Stimulated activated CD4-positive, alpha-beta T cell treated with anti-CD3 and anti-CD28 coated beads, Interleukin-12 subunit alpha, Interleukin-12 subunit beta, amount 100 ng/mL, for 24 hours (primary cell): ENCODE data around the gene C11orf52.
"Not testable (repeated sequence)": the region's sequence is repeated elsewhere in the genome, so short reads cannot be mapped to it uniquely, and the experiment has no call there.

Experiments
- DNase-seq, 2 experiments: peaks; one replicate each; pipeline ENCODE4 v3.0.0-alpha.2; 2020; ENCODE audit warnings: low read depth in 2 of 2

C11orf52 gene

GRCh38 chr11:111913031-111913861, 5.5 kb upstream of the C11orf52 start:
- DNase-seq = no peak

- DNase-seq = no peak
These were observed 4.7 kb upstream of the C11orf52 start for GRCh38 chr11:111913997-111914396.

GRCh38 chr11:111916768-111917167, 1.9 kb upstream of the C11orf52 start:
- DNase-seq = no peak

GRCh38 chr11:111917312-111917711, 1.4 kb upstream of the C11orf52 start:
- no peak for DNase-seq

- no peak for DNase-seq
These were observed 925 bp upstream of the C11orf52 start for GRCh38 chr11:111917788-111918187.

- DNase-seq = no peak
These were observed 2.2 kb downstream of the C11orf52 start for GRCh38 chr11:111920908-111921307.

- no peak for DNase-seq
These were observed 3.0 kb downstream of the C11orf52 start for GRCh38 chr11:111921541-111922230.

GRCh38 chr11:111922803-111923202, 4.1 kb downstream of the C11orf52 start:
- no peak for DNase-seq

- DNase-seq = no peak
These were observed 4.7 kb downstream of the C11orf52 start for GRCh38 chr11:111923351-111923788.

- DNase-seq = no peak
These were observed 5.2 kb downstream of the C11orf52 start for GRCh38 chr11:111923951-111924350.

GRCh38 chr11:111925953-111926352, 7.2 kb downstream of the C11orf52 start:
- no peak for DNase-seq

- peak; percentile 88 to 92 for DNase-seq
These were observed 8.0 kb downstream of the C11orf52 start for GRCh38 chr11:111926505-111927391.

GRCh38 chr11:111930472-111930871, 11.8 kb downstream of the C11orf52 start:
- no peak for DNase-seq

- no peak for DNase-seq
These were observed 13.9 kb downstream of the C11orf52 start for GRCh38 chr11:111932611-111932950.

GRCh38 chr11:111933176-111933575, 14.5 kb downstream of the C11orf52 start:
- not testable (repeated sequence) for DNase-seq

- DNase-seq = no peak
These were observed 15.2 kb downstream of the C11orf52 start for GRCh38 chr11:111933872-111934271.

- DNase-seq = no peak
These were observed 15.6 kb downstream of the C11orf52 start for GRCh38 chr11:111934306-111934705.

GRCh38 chr11:111935317-111936039, 16.8 kb downstream of the C11orf52 start:
- DNase-seq = no peak

- DNase-seq = no peak
These were observed 17.4 kb downstream of the C11orf52 start for GRCh38 chr11:111936040-111936540.

GRCh38 chr11:111937461-111937769, 18.7 kb downstream of the C11orf52 start:
- DNase-seq = no peak

- no peak for DNase-seq
These were observed 19.1 kb downstream of the C11orf52 start for GRCh38 chr11:111937844-111938243.
